Activated effector memory CD4-positive, alpha-beta T cell treated with Interleukin-2 at 50 U/mL for 16 hours (primary cell): ENCODE data around the gene ERGIC1.
"Not testable (repeated sequence)": the region's sequence is repeated elsewhere in the genome, so short reads cannot be mapped to it uniquely, and the experiment has no call there.

Source experiments
- DNase-seq: peaks from one replicate; pipeline ENCODE4 v3.0.0-alpha.2; 2020

ERGIC1 gene

GRCh38 chr5:172849606-172850453, 15.8 kb downstream of the ERGIC1 start:
- no peak for DNase-seq

GRCh38 chr5:172850454-172850797, 16.4 kb downstream of the ERGIC1 start:
- DNase-seq = no peak

- not testable (repeated sequence) for DNase-seq
Observed at GRCh38 chr5:172851254-172851653, 17.2 kb downstream of the ERGIC1 start.

- DNase-seq = no peak
Observed at GRCh38 chr5:172852490-172853354, 18.7 kb downstream of the ERGIC1 start.

- no peak for DNase-seq
Observed at GRCh38 chr5:172853355-172853975, 19.4 kb downstream of the ERGIC1 start.

- no peak for DNase-seq
Observed at GRCh38 chr5:172854451-172854871, 20.4 kb downstream of the ERGIC1 start.

- no peak for DNase-seq
Observed at GRCh38 chr5:172854971-172855370, 20.9 kb downstream of the ERGIC1 start.

GRCh38 chr5:172855597-172856292, 21.7 kb downstream of the ERGIC1 start:
- no peak for DNase-seq

GRCh38 chr5:172856336-172856735, 22.3 kb downstream of the ERGIC1 start:
- no peak for DNase-seq

- DNase-seq = no peak
Observed at GRCh38 chr5:172857982-172858381, 23.9 kb downstream of the ERGIC1 start.

- no peak for DNase-seq
Observed at GRCh38 chr5:172858511-172858989, 24.5 kb downstream of the ERGIC1 start.

- no peak for DNase-seq
Observed at GRCh38 chr5:172858990-172859811, 25.1 kb downstream of the ERGIC1 start.

GRCh38 chr5:172859966-172860365, 25.9 kb downstream of the ERGIC1 start:
- DNase-seq = no peak

- DNase-seq = no peak
Observed at GRCh38 chr5:172860520-172861443, 26.7 kb downstream of the ERGIC1 start.

GRCh38 chr5:172861461-172861860, 27.4 kb downstream of the ERGIC1 start:
- DNase-seq = no peak

- no peak for DNase-seq
Observed at GRCh38 chr5:172862165-172862801, 28.2 kb downstream of the ERGIC1 start.

- not testable (repeated sequence) for DNase-seq
Observed at GRCh38 chr5:172864171-172864570, 30.1 kb downstream of the ERGIC1 start.

GRCh38 chr5:172864747-172865146, 30.7 kb downstream of the ERGIC1 start:
- DNase-seq = no peak

GRCh38 chr5:172866378-172866777, 32.3 kb downstream of the ERGIC1 start:
- no peak for DNase-seq
